Adrenal gland (tissue), 5 donors: ENCODE results near the gene GRIK1.

ENCODE experiments used
- CTCF ChIP-seq, 6 experiments: fragments of 450-650 bp in 4 of 6; fragments of 200-600 bp in 2 of 6; sonication (generic) in 1 of 6; IDR thresholded peaks; 1 replicate in 5 of 6; 2 replicates in 1 of 6; pipeline versions ENCODE4 v1.5.1 to v1.8.0; 2016 to 2021; ENCODE audit warnings: antibody characterized with exemption in 6 of 6, mild to moderate bottlenecking in 2 of 6, moderate library complexity in 1 of 6
- POLR2A ChIP-seq, 2 donors: fragments of 450-650 bp; IDR thresholded peaks; one replicate each; pipeline ENCODE4 v1.6.1; 2017; ENCODE audit warnings: antibody characterized with exemption in 2 of 2, mild to moderate bottlenecking in 2 of 2, moderate library complexity in 1 of 2
- donor health status: DM: no; HTN: no; CAD: no.

DNA sequence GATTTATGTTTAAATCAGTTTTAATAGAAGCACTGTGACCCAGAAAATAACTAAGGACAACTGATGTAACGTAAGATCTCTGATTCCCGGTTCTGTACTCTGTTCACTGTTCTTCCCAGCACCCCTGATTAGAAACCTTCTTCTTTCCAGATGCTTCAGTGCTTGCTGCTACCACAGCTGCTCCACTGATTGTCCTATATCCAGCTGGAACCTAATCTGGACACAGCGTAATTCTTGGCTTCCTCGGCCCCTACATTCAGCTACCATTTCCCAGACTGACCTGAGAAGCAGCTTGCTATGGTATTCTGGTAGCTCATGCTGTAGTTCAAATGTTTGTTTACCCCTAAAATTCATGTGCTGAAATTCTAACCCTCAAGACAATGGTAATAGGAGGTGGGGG is 302.7 kb downstream of the GRIK1 start:
- TF ChIP-seq CTCF (IDR thresholded peaks at IDR 0.05) (no peak), POLR2A (IDR thresholded peaks at IDR 0.05) (no peak)
